ENCODE data around the gene PHF2. TPM values are rescaled to one million over a fixed set of nuclear protein-coding genes. Genes with fewer than 3 reads are reported as not detected.

PHF2 gene
- total and polyA plus RNA-seq, 2 donors (not counting 1 experiment from before 2014, with no cell fraction given) = 11.0 to 28.8 TPM

DNA sequence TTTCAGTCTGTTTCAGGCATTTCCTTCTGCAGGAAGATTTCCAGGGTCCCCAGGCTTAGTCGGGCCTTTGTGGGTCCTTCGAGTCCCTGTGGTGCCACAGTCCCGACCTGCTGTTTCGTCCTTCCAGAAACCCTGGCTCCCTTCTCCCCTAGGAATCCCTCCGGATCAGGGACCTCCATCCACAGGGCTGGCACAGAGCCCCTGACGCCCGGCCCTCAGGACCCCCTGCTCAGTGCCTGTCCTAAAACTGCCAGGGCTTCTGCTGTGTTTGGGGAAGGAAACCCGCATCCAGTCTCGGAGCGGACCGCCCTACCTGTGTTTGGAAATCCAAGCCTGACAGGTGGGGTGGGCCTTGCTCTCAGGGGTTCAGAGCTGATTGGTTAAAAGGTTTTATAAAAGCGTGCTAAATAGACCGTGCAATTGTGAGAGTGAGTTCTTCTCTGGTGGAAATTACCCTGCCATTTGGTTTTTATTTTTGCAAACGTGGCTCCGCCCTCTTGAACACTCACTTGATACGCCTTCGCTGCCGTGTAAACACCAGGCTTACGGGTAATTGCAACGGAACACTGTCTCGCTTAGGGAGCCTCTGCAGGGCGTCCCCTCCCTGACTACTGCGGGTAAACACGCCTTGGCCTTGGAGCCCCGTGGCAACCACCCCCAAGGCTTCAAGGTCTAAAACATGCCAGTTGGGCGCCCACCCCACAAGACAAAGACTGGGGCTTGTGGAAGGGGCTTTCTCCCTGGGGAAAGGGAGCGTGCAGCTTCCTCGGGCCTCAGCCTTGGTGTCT is 121.2 kb downstream of the PHF2 start:
- H3K4me3 Mint-ChIP-seq = no peak overlapping the region
- peaks cover 13% of the 10 kb centered on the region for H3K27me3 Mint-ChIP-seq
- no peaks in the 10 kb centered on the region for H3K36me3 ChIP-seq (replicated peaks in 1 of 2; ENCODE audit: control extremely low read depth in 1 of 2, control insufficient read depth in 1 of 2, extremely low read depth in 1 of 2, insufficient read depth in 2 of 2, low read length in 1 of 2)
- no peak overlapping the region for H3K27ac Mint-ChIP-seq
- TF ChIP-seq, protein P1, sequence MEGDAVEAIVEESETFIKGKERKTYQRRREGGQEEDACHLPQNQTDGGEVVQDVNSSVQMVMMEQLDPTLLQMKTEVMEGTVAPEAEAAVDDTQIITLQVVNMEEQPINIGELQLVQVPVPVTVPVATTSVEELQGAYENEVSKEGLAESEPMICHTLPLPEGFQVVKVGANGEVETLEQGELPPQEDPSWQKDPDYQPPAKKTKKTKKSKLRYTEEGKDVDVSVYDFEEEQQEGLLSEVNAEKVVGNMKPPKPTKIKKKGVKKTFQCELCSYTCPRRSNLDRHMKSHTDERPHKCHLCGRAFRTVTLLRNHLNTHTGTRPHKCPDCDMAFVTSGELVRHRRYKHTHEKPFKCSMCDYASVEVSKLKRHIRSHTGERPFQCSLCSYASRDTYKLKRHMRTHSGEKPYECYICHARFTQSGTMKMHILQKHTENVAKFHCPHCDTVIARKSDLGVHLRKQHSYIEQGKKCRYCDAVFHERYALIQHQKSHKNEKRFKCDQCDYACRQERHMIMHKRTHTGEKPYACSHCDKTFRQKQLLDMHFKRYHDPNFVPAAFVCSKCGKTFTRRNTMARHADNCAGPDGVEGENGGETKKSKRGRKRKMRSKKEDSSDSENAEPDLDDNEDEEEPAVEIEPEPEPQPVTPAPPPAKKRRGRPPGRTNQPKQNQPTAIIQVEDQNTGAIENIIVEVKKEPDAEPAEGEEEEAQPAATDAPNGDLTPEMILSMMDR (IDR thresholded peaks at IDR 0.05) = no peak
- no peak for TF ChIP-seq EZH2 (IDR thresholded peaks at IDR 0.05; ENCODE audit: borderline replicate concordance, insufficient read depth, low read depth, low read length, poor library complexity, severe bottlenecking)
- H3K9ac ChIP-seq (ENCODE audit: low read length) = no peak overlapping the region
- H3K27ac ChIP-seq (ENCODE audit: low read length in 2 of 2) = no peak overlapping the region
- H3K9me3 Mint-ChIP-seq (ENCODE audit: insufficient read depth) = peaks cover 6% of the 10 kb centered on the region
- H4K20me1 ChIP-seq (ENCODE audit: control insufficient read depth, insufficient read depth, low read length, poor library complexity, severe bottlenecking) = no peaks in the 10 kb centered on the region
- H3K27me3 ChIP-seq (replicated peaks in 1 of 4; ENCODE audit: control extremely low read depth in 1 of 4, control insufficient read depth in 3 of 4, insufficient read depth in 4 of 4, low read length in 3 of 4) = no peaks in the 10 kb centered on the region
- CTCF ChIA-PET = no interaction called here
- H3K79me2 ChIP-seq (ENCODE audit: control insufficient read depth, insufficient read depth, low read length) = no peaks in the 10 kb centered on the region
- H3K4me2 ChIP-seq (replicated peaks; ENCODE audit: low read depth, low read length, poor library complexity, severe bottlenecking) = no peak overlapping the region
- POLR2A ChIA-PET = no interaction called here
- H3K9me3 ChIP-seq (ENCODE audit: control extremely low read depth in 1 of 3, control insufficient read depth in 2 of 3, insufficient read depth in 1 of 3, low read length in 2 of 3) = peaks cover 0 to 51% (median 5%) of the 10 kb centered on the region in 3 donors
- no peaks in the 10 kb centered on the region for H3K4me1 ChIP-seq (ENCODE audit: control insufficient read depth in 2 of 2, insufficient read depth in 2 of 2, low read length in 2 of 2)
- no peak overlapping the region for H2AFZ ChIP-seq (ENCODE audit: insufficient read depth, low read depth, low read length, poor library complexity, severe bottlenecking)
- DNase-seq = no peak
- H3K4me1 Mint-ChIP-seq = peaks cover 5% of the 10 kb centered on the region
- no peak overlapping the region for H3K4me3 ChIP-seq (ENCODE audit: control extremely low read depth in 1 of 5, extremely low read depth in 1 of 5, insufficient read depth in 1 of 5, low read depth in 2 of 5, low read length in 4 of 5)
- intact Hi-C loops (cut with micrococcal nuclease) = no loop called here
- WGBS (ENCODE audit: insufficient coverage) = 89% methylated on average over 24 of the region's 28 CpGs
- no peak for ATAC-seq (ENCODE audit: low read depth)

DNA sequence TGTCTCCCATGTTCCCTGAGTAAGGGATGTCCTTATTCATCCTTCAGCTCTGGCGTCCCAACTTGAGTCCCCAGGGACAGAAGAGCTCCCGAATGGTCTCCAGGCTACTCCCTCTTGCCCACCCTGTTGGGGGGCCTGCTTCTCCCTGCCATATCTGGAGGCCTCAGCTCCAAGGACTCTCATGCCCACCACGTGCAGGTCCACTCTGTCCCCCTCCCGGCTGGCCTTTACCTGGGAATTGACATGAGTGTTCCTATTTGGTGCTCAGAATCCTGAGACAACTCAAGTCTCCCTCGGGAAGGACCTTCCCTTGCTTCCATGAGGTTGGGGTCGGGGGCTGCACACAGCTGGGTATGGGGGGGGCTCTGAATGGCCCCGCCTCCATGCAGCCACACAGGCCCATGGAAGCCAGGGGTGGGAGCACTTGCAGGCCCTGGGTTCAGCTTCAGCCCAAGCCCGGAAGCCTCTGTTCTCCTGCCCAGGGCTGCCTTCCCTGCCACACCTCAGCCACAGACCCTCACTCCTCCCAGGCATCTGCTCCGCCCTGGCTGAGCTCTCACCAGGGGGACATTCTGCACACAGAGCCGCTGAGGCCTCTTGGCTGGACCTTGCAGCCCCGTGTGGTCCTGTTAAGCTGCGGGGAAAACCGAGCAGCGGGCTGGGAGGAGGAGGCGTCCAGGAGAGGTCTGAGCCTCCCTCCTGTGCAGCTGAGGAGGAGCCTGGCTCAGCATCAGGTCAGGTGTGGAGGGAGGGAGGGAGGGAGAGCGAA is 121.9 kb downstream of the PHF2 start:
- Mint-ChIP-seq H3K27ac (no peak overlapping the region), H3K27me3 (peaks cover 11% of the 10 kb centered on the region), H3K9me3 (ENCODE audit: insufficient read depth) (peaks cover 6% of the 10 kb centered on the region), H3K4me1 (peaks cover 5% of the 10 kb centered on the region), H3K4me3 (no peak overlapping the region)
- Histone ChIP-seq H4K20me1 (ENCODE audit: control insufficient read depth, insufficient read depth, low read length, poor library complexity, severe bottlenecking) (no peaks in the 10 kb centered on the region), H3K79me2 (ENCODE audit: control insufficient read depth, insufficient read depth, low read length) (no peaks in the 10 kb centered on the region), H3K4me2 (replicated peaks; ENCODE audit: low read depth, low read length, poor library complexity, severe bottlenecking) (no peak overlapping the region), H3K36me3 (replicated peaks in 1 of 2; ENCODE audit: control extremely low read depth in 1 of 2, control insufficient read depth in 1 of 2, extremely low read depth in 1 of 2, insufficient read depth in 2 of 2, low read length in 1 of 2) (no peaks in the 10 kb centered on the region), H3K4me1 (ENCODE audit: control insufficient read depth in 2 of 2, insufficient read depth in 2 of 2, low read length in 2 of 2) (no peaks in the 10 kb centered on the region), H3K27me3 (replicated peaks in 1 of 4; ENCODE audit: control extremely low read depth in 1 of 4, control insufficient read depth in 3 of 4, insufficient read depth in 4 of 4, low read length in 3 of 4) (no peaks in the 10 kb centered on the region), H3K4me3 (ENCODE audit: control extremely low read depth in 1 of 5, extremely low read depth in 1 of 5, insufficient read depth in 1 of 5, low read depth in 2 of 5, low read length in 4 of 5) (no peak overlapping the region), H3K9ac (ENCODE audit: low read length) (no peak overlapping the region), H3K27ac (ENCODE audit: low read length in 2 of 2) (no peak overlapping the region), H2AFZ (ENCODE audit: insufficient read depth, low read depth, low read length, poor library complexity, severe bottlenecking) (no peak overlapping the region), H3K9me3 (ENCODE audit: control extremely low read depth in 1 of 3, control insufficient read depth in 2 of 3, insufficient read depth in 1 of 3, low read length in 2 of 3) (peaks cover 0 to 51% (median 5%) of the 10 kb centered on the region in 3 donors)
- TF ChIP-seq, protein P1 (IDR thresholded peaks at IDR 0.05) = no peak
- TF ChIP-seq EZH2 (IDR thresholded peaks at IDR 0.05; ENCODE audit: borderline replicate concordance, insufficient read depth, low read depth, low read length, poor library complexity, severe bottlenecking) = no peak
- no peak for ATAC-seq (ENCODE audit: low read depth)
- POLR2A ChIA-PET = no interaction called here
- DNase-seq = no peak
- intact Hi-C loops (cut with micrococcal nuclease) = no loop called here
- CTCF ChIA-PET = no interaction called here
- WGBS (ENCODE audit: insufficient coverage) = 85% methylated on average over 16 of the region's 16 CpGs
